H1 (cell line): Measurements from ENCODE around the gene ATXN2. TPM values are rescaled to one million over a fixed set of nuclear protein-coding genes. Genes with fewer than 3 reads are reported as not detected.

Experiments used
- CHD2 ChIP-seq: IDR thresholded peaks from 2 replicates; pipeline ENCODE4 v1.6.1; 2012; ENCODE audit warnings: low read length, improper control_type of control experiment
- EZH2 ChIP-seq: fragments of 200-600 bp; sonication (generic); IDR thresholded peaks from 2 replicates; pipeline ENCODE4 v1.7.1; 2012; ENCODE audit warnings: low read depth, mild to moderate bottlenecking, moderate library complexity, low read length, inconsistent platforms; ENCODE audit not compliant: severe bottlenecking
- HDAC6 ChIP-seq: IDR thresholded peaks from one replicate; pipeline ENCODE4 v1.7.1; 2012; ENCODE audit warnings: low read depth, mild to moderate bottlenecking, inconsistent platforms, low read length, moderate library complexity
- PHF8 ChIP-seq: fragments of 200-600 bp; sonication (generic); conservative IDR thresholded peaks from 2 replicates; pipeline ENCODE4 v1.7.1; 2012; ENCODE audit warnings: low read depth, mild to moderate bottlenecking, inconsistent platforms, low read length, moderate library complexity
- RXRA ChIP-seq: IDR thresholded peaks from 2 replicates; pipeline ENCODE4 v1.6.1; 2011; ENCODE audit warnings: low read depth, mild to moderate bottlenecking, low read length, moderate library complexity; ENCODE audit not compliant: insufficient read depth
- YY1 ChIP-seq: IDR thresholded peaks from 2 replicates; pipeline ENCODE4 v1.6.1; 2011; ENCODE audit warnings: low read depth, mild to moderate bottlenecking, low read length
- polyA plus RNA-seq, 7 experiments: library from polyadenylated mRNA; depleted of rRNA in 3 of 7; stranded (reverse) in 5 of 7; unstranded in 2 of 7; fragments of >200 nt in 5 of 7; fragments of 200-250 nt in 2 of 7; gene quantifications; 1 replicate in 5 of 7; 2 replicates in 1 of 7; 4 replicates in 1 of 7; pipeline versions ENCODE4 v1.2.1 to v1.2.3, GENCODE V29; 2011 to 2013; ENCODE audit warnings: missing spikeins in 2 of 7, mixed read lengths in 2 of 7
- total RNA-seq: library from RNA; stranded (reverse); fragmentation: NEBNext Ultra II Directional; extraction: Animal tissue kit (Norgen Biotek cat#: 25700); gene quantifications from 2 replicates; pipeline ENCODE4 v1.2.1, GENCODE V29; 2021

The ATXN2 gene
- total and polyA plus RNA-seq, 2 of the 8 experiments (the other 6 are each of a cell fraction or from before 2014, with no cell fraction given), result 46.6 to 80.7 TPM

- TF ChIP-seq YY1 (no peak), RXRA (no peak), HDAC6 (no peak), EZH2 (no peak), PHF8 (no peak), CHD2 (no peak)
- TF ChIP-seq, all 59 proteins: peak for 3
These were observed 186.9 kb downstream of the ATXN2 start (continued) for GRCh38 chr12:111412007-111412829.
